ENCODE measurements around the gene B3GALT4.

Gene B3GALT4

GRCh38 chr6:33296797-33297405 is 20.0 kb downstream of the B3GALT4 start:
- no peaks in the 10 kb centered on the region for H3K4me1 ChIP-seq (ENCODE audit: insufficient read depth, poor library complexity, severe bottlenecking)
- no peaks in the 10 kb centered on the region for H3K9me3 ChIP-seq (ENCODE audit: severe bottlenecking)
- H3K27me3 ChIP-seq (ENCODE audit: insufficient read depth, poor library complexity, severe bottlenecking): no peaks in the 10 kb centered on the region
- no peak for TF ChIP-seq CTCF (IDR thresholded peaks at IDR 0.05; ENCODE audit: poor library complexity, severe bottlenecking)
- H3K36me3 ChIP-seq (ENCODE audit: low read depth): peaks cover 26% of the 10 kb centered on the region
- DNase-seq (ENCODE audit: low spot score) (no peak), ATAC-seq (ENCODE audit: low read depth) (no peak)
- H3K27ac ChIP-seq (ENCODE audit: poor library complexity, severe bottlenecking): peak overlapping the region; percentile 92
- H3K4me3 ChIP-seq (ENCODE audit: severe bottlenecking): peak overlapping the region; percentile 65

GRCh38 chr6:33297406-33297955 is 20.6 kb downstream of the B3GALT4 start:
- peak; percentile 32 for ATAC-seq (ENCODE audit: low read depth)
- H3K27ac ChIP-seq (ENCODE audit: poor library complexity, severe bottlenecking): peak overlapping the region; percentile 92
- no peak for DNase-seq (ENCODE audit: low spot score)

GRCh38 chr6:33297956-33298772 is 21.2 kb downstream of the B3GALT4 start:
- ATAC-seq (ENCODE audit: low read depth): peak; percentile 70

More at GRCh38 chr6:33297406-33297955, 20.6 kb downstream of the B3GALT4 start:
- H3K27me3 ChIP-seq (ENCODE audit: insufficient read depth, poor library complexity, severe bottlenecking): no peaks in the 10 kb centered on the region
- H3K9me3 ChIP-seq (ENCODE audit: severe bottlenecking): no peaks in the 10 kb centered on the region
- no peak for TF ChIP-seq CTCF (IDR thresholded peaks at IDR 0.05; ENCODE audit: poor library complexity, severe bottlenecking)
- H3K4me3 ChIP-seq (ENCODE audit: severe bottlenecking): peak overlapping the region; percentile 65
- H3K4me1 ChIP-seq (ENCODE audit: insufficient read depth, poor library complexity, severe bottlenecking): no peaks in the 10 kb centered on the region
- H3K36me3 ChIP-seq (ENCODE audit: low read depth): peaks cover 22% of the 10 kb centered on the region

GRCh38 chr6:33298773-33299236 is 21.9 kb downstream of the B3GALT4 start, which contains the start of gene RGL2:
RGL2 (minus strand) TSS chr6:33298942; CDS start chr6:33298610, 332 bp downstream.
- H3K36me3 ChIP-seq (ENCODE audit: low read depth): peaks cover 34% of the 10 kb centered on the region
- no peak for TF ChIP-seq CTCF (IDR thresholded peaks at IDR 0.05; ENCODE audit: poor library complexity, severe bottlenecking)
- no peaks in the 10 kb centered on the region for H3K27me3 ChIP-seq (ENCODE audit: insufficient read depth, poor library complexity, severe bottlenecking)
- peak within 1 kb of the TSS; percentile 92 for H3K27ac ChIP-seq (ENCODE audit: poor library complexity, severe bottlenecking)
- DNase-seq (ENCODE audit: low spot score) (no peak), ATAC-seq (ENCODE audit: low read depth) (peak; percentile 19)
- peak within 1 kb of the TSS; percentile 65 for H3K4me3 ChIP-seq (ENCODE audit: severe bottlenecking)
- no peaks in the 10 kb centered on the region for H3K9me3 ChIP-seq (ENCODE audit: severe bottlenecking)
- H3K4me1 ChIP-seq (ENCODE audit: insufficient read depth, poor library complexity, severe bottlenecking): no peaks in the 10 kb centered on the region

More at GRCh38 chr6:33297956-33298772, 21.2 kb downstream of the B3GALT4 start:
- H3K36me3 ChIP-seq (ENCODE audit: low read depth): peaks cover 27% of the 10 kb centered on the region
- H3K27ac ChIP-seq (ENCODE audit: poor library complexity, severe bottlenecking): peak overlapping the region; percentile 92
- no peak for TF ChIP-seq CTCF (IDR thresholded peaks at IDR 0.05; ENCODE audit: poor library complexity, severe bottlenecking)
- no peak for DNase-seq (ENCODE audit: low spot score)
- no peaks in the 10 kb centered on the region for H3K9me3 ChIP-seq (ENCODE audit: severe bottlenecking)
- no peaks in the 10 kb centered on the region for H3K27me3 ChIP-seq (ENCODE audit: insufficient read depth, poor library complexity, severe bottlenecking)
- no peaks in the 10 kb centered on the region for H3K4me1 ChIP-seq (ENCODE audit: insufficient read depth, poor library complexity, severe bottlenecking)
- H3K4me3 ChIP-seq (ENCODE audit: severe bottlenecking): peak overlapping the region; percentile 65

Measured in RWPE2 (cell line).